CD4-positive, alpha-beta T cell (primary cell): ENCODE measurements around the gene RNF26. TPM values are rescaled to one million over a fixed set of nuclear protein-coding genes. Genes with fewer than 3 reads are reported as not detected.

Experiments used
- ATAC-seq: fragments of 200-7000 bp; cut with Tn5 transposase; one replicate; pipeline ENCODE4 v1.10.0; 2022; ENCODE audit warnings: mild to moderate bottlenecking; ENCODE audit not compliant: poor library complexity
- CTCF ChIA-PET: fragments of 350-600 bp; sonication (Branson Sonifier 250); formaldehyde crosslinking; loops from one replicate; lab custom pipeline; 2021; ENCODE audit warnings: antibody characterized with exemption, inconsistent platforms; lab: Charles Lee
- POLR2A ChIA-PET: fragments of 350-600 bp; sonication (Branson Sonifier 250); formaldehyde crosslinking; loops from one replicate; lab custom pipeline; 2021; ENCODE audit warnings: antibody characterized with exemption, inconsistent platforms; lab: Charles Lee
- DNase-seq, 14 experiments: peaks; one replicate each; pipeline ENCODE4 v3.0.0-alpha.2; 2013 to 2020; ENCODE audit warnings: mixed read lengths in 2 of 14
- H3K27ac ChIP-seq, 2 donors: one replicate each; pipeline versions ENCODE4 v1.5.1 to v1.7.0; 2013; ENCODE audit warnings: low read length in 2 of 2, low read depth in 1 of 2, mild to moderate bottlenecking in 1 of 2
- H3K27me3 ChIP-seq, 2 experiments: 1 replicate in 1 of 2; 2 replicates in 1 of 2; pipeline versions ENCODE4 v1.6.1 to v1.7.0; 2013; ENCODE audit warnings: low read length in 2 of 2, control low read depth in 1 of 2, mild to moderate bottlenecking in 1 of 2, moderate library complexity in 1 of 2; ENCODE audit not compliant: insufficient read depth in 2 of 2, control insufficient read depth in 1 of 2
- H3K36me3 ChIP-seq: one replicate; pipeline ENCODE4 v1.6.1; 2013; ENCODE audit warnings: low read length, control low read depth; ENCODE audit not compliant: insufficient read depth
- H3K4me1 ChIP-seq: one replicate; pipeline ENCODE4 v1.6.1; 2013; ENCODE audit warnings: low read length, control low read depth; ENCODE audit not compliant: insufficient read depth
- H3K4me3 ChIP-seq: one replicate; pipeline ENCODE4 v1.5.1; 2013; ENCODE audit warnings: mild to moderate bottlenecking, low read length, moderate library complexity
- H3K9me3 ChIP-seq, 2 experiments: 1 replicate in 1 of 2; 2 replicates in 1 of 2; pipeline versions ENCODE4 v1.6.1 to v1.7.0; 2013; ENCODE audit warnings: low read length in 2 of 2, mild to moderate bottlenecking in 2 of 2, control low read depth in 1 of 2, moderate library complexity in 1 of 2; ENCODE audit not compliant: control insufficient read depth in 1 of 2, insufficient read depth in 1 of 2
- H3K27ac Mint-ChIP-seq: one replicate; pipeline ENCODE4 v1.8.0; 2020; ENCODE audit warnings: mixed read lengths
- H3K27me3 Mint-ChIP-seq: one replicate; pipeline ENCODE4 v1.8.0; 2021; ENCODE audit warnings: mixed read lengths
- H3K36me3 Mint-ChIP-seq: one replicate; pipeline ENCODE4 v1.8.0; 2021; ENCODE audit warnings: low read depth, mixed read lengths
- H3K4me1 Mint-ChIP-seq: one replicate; pipeline ENCODE4 v1.8.0; 2021; ENCODE audit warnings: low read depth, mixed read lengths
- H3K4me3 Mint-ChIP-seq: one replicate; pipeline ENCODE4 v1.8.0; 2020; ENCODE audit warnings: mild to moderate bottlenecking, mixed read lengths
- H3K9me3 Mint-ChIP-seq: one replicate; pipeline ENCODE4 v1.8.0; 2020; ENCODE audit warnings: mixed read lengths
- intact Hi-C, 2 experiments: fragments of 100-400 bp; cut with DNase I in 1 of 2; cut with micrococcal nuclease in 1 of 2; formaldehyde crosslinking; loops; one replicate each; pipeline versions ENCODE4 v1.15.1 to v1.9.0; 2023 to 2025; cut with DNase I, micrococcal nuclease
- total RNA-seq, 174 experiments: library from RNA in 2 of 174; stranded (reverse) in 2 of 174; gene quantifications; one replicate each; pipeline ENCODE4 v1.2.3 and lab custom pipeline; 2021 to 2026
- TF ChIP-seq, protein P1 (sequence below): fragments of 200-600 bp; IDR thresholded peaks from one replicate; pipeline ENCODE4 v1.8.0; 2022; ENCODE audit warnings: antibody characterized with exemption, mild to moderate bottlenecking

Gene RNF26
- total RNA-seq, 2 experiments from 2014 or later: 18.3 to 20.5 TPM

DNA sequence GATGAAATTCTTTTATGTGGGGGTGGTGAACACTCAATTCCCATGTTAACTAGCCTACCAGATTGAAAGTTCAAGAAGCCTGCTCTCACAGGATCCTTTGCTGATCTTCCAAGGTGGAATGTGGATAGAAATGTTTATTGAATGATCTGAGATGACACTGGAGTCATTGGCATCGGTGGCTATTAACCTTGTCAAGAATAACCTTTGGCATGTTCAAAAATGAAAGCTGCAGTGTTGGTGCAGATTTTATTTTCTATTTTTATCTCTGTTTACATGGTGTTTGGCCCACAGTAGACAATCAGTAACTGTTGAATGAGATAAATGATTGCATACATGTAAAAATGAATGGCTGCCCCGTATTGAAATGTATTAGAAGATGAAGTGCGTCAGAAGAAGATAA lies 36.4 kb upstream of the RNF26 start:
- DNase-seq (no peak), ATAC-seq (no peak)
- H3K36me3 Mint-ChIP-seq: peaks cover 91% of the 10 kb centered on the region
- CTCF ChIA-PET: interaction anchor here (1.0 to 1.6 kb wide), 2 partner anchors 8 to 23 kb away, joined by 3 to 4 read pairs; no protein-coding TSS in a partner anchor
- no peaks in the 10 kb centered on the region for H3K9me3 Mint-ChIP-seq
- no peak overlapping the region for H3K4me3 Mint-ChIP-seq
- H3K9me3 ChIP-seq: no peaks in the 10 kb centered on the region
- no peak overlapping the region for H3K4me3 ChIP-seq
- H3K27me3 Mint-ChIP-seq: no peaks in the 10 kb centered on the region
- POLR2A ChIA-PET: interaction anchor here (0.9 kb wide), 1 partner anchor 13 kb away, joined by 3 read pairs; no protein-coding TSS in a partner anchor
- TF ChIP-seq, protein P1, sequence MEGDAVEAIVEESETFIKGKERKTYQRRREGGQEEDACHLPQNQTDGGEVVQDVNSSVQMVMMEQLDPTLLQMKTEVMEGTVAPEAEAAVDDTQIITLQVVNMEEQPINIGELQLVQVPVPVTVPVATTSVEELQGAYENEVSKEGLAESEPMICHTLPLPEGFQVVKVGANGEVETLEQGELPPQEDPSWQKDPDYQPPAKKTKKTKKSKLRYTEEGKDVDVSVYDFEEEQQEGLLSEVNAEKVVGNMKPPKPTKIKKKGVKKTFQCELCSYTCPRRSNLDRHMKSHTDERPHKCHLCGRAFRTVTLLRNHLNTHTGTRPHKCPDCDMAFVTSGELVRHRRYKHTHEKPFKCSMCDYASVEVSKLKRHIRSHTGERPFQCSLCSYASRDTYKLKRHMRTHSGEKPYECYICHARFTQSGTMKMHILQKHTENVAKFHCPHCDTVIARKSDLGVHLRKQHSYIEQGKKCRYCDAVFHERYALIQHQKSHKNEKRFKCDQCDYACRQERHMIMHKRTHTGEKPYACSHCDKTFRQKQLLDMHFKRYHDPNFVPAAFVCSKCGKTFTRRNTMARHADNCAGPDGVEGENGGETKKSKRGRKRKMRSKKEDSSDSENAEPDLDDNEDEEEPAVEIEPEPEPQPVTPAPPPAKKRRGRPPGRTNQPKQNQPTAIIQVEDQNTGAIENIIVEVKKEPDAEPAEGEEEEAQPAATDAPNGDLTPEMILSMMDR: no peak
- intact Hi-C loops: no loop called here
- H3K27ac Mint-ChIP-seq: no peak overlapping the region
- H3K27me3 ChIP-seq: no peaks in the 10 kb centered on the region
- peaks cover 83% of the 10 kb centered on the region for H3K36me3 ChIP-seq
- no peak overlapping the region for H3K27ac ChIP-seq
- H3K4me1 ChIP-seq: no peaks in the 10 kb centered on the region
- peaks cover 3% of the 10 kb centered on the region for H3K4me1 Mint-ChIP-seq

DNA sequence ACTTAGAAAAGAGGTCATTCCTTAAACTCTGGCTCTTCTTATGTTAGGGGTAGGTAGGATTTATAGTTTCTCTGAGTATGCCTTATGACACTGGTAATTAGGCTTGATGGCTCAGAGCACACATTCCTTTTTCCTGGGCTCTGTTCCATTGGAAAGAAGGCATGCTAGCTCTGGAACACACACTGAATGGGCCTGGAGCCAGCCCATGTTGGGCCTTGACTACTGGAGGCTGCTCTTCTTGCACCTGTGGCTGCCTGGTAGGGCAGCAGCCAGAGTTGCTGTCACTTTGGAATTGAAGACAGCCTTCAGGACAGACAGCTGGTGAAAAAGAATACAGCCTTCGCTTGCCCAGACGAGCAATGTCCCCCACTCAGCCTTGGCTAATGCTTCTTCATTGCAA lies 35.6 kb upstream of the RNF26 start:
- TF ChIP-seq, protein P1: no peak
- intact Hi-C loops: no loop called here
- peaks cover 91% of the 10 kb centered on the region for H3K36me3 Mint-ChIP-seq
- no peaks in the 10 kb centered on the region for H3K9me3 Mint-ChIP-seq
- no peaks in the 10 kb centered on the region for H3K27me3 Mint-ChIP-seq
- peaks cover 89% of the 10 kb centered on the region for H3K36me3 ChIP-seq
- POLR2A ChIA-PET: no interaction called here
- no peaks in the 10 kb centered on the region for H3K9me3 ChIP-seq
- H3K27me3 ChIP-seq: no peaks in the 10 kb centered on the region
- H3K4me1 Mint-ChIP-seq: peaks cover 3% of the 10 kb centered on the region
- H3K27ac Mint-ChIP-seq: no peak overlapping the region
- DNase-seq: no peak
- no peaks in the 10 kb centered on the region for H3K4me1 ChIP-seq
- H3K27ac ChIP-seq: no peak overlapping the region
- CTCF ChIA-PET: no interaction called here
- H3K4me3 Mint-ChIP-seq: no peak overlapping the region
- H3K4me3 ChIP-seq: no peak overlapping the region
- ATAC-seq: no peak

DNA sequence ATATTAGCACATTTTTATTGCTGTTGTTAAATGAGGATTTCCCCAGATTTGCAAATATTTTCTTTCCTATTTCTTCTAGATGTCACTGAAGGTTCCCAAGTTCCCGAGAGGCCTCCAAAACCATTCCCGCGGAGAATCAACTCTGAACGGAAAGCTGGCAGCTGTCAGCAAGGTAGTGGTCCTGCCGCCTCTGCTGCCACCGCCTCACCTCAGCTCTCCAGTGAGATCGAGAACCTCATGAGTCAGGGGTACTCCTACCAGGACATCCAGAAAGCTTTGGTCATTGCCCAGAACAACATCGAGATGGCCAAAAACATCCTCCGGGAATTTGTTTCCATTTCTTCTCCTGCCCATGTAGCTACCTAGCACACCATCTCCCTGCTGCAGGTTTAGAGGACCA lies 34.9 kb upstream of the RNF26 start:
- peaks cover 98% of the 10 kb centered on the region for H3K36me3 Mint-ChIP-seq
- ChIA-PET CTCF (interaction anchor here (1.1 kb wide), 1 partner anchor 15 kb away, joined by 3 read pairs; no protein-coding TSS in a partner anchor), POLR2A (no interaction called here)
- TF ChIP-seq, protein P1: no peak
- H3K9me3 Mint-ChIP-seq: no peaks in the 10 kb centered on the region
- no peaks in the 10 kb centered on the region for H3K9me3 ChIP-seq
- H3K27ac Mint-ChIP-seq: no peak overlapping the region
- no peak overlapping the region for H3K4me3 ChIP-seq
- DNase-seq (no peak), ATAC-seq (no peak)
- H3K27me3 Mint-ChIP-seq: no peaks in the 10 kb centered on the region
- H3K36me3 ChIP-seq: peaks cover 93% of the 10 kb centered on the region
- H3K27ac ChIP-seq: no peak overlapping the region
- no peaks in the 10 kb centered on the region for H3K4me1 ChIP-seq
- no peak overlapping the region for H3K4me3 Mint-ChIP-seq
- H3K4me1 Mint-ChIP-seq: peaks cover 3% of the 10 kb centered on the region
- H3K27me3 ChIP-seq: no peaks in the 10 kb centered on the region
- intact Hi-C loops: no loop called here
